IMR-90 (cell line): ENCODE results near the gene COPS2. TPM values are rescaled to one million over a fixed set of nuclear protein-coding genes. Genes with fewer than 3 reads are reported as not detected.
A peak's percentile ranks its signal among the peaks of the same experiment; 100 is the strongest.

Experiments used
- ATAC-seq: fragments of 200-7000 bp; cut with Tn5 transposase; 2 replicates; pipeline ENCODE4 v1.9.1; 2020; ENCODE audit warnings: low read depth, mild to moderate bottlenecking, moderate library complexity
- BruUV-seq: library from RNA; stranded (reverse); fragments of 400-500 nt; replicated peaks from 2 replicates; lab custom pipeline; 2021; lab: Mats Ljungman, UMichigan
- CTCF ChIA-PET: fragments of 300-600 bp; formaldehyde crosslinking; extraction: SDS; loops from one replicate; lab custom pipeline; 2021; ENCODE audit warnings: antibody characterized with exemption; lab: Yijun Ruan, JAX
- POLR2A ChIA-PET: fragments of 300-600 bp; sonication (Branson Sonifier 250); formaldehyde crosslinking; loops from one replicate; lab custom pipeline; 2022; ENCODE audit warnings: antibody characterized with exemption; ENCODE audit not compliant: unreplicated experiment; lab: Charles Lee
- DNase-seq: peaks from one replicate; pipeline ENCODE4 v3.0.0; 2013
- H2AFZ ChIP-seq: replicated peaks from 2 replicates; pipeline ENCODE3; 2013; ENCODE audit warnings: low read length, mild to moderate bottlenecking; ENCODE audit not compliant: poor library complexity
- H2AK5ac ChIP-seq: 2 replicates; pipeline ENCODE4 v1.6.1; 2013; ENCODE audit warnings: low read depth, low read length, inconsistent platforms
- H2AK9ac ChIP-seq: replicated peaks from 2 replicates; pipeline ENCODE3; 2013; ENCODE audit warnings: mild to moderate bottlenecking, low read depth, low read length, moderate library complexity; ENCODE audit not compliant: poor library complexity
- H2BK120ac ChIP-seq: 2 replicates; pipeline ENCODE4 v1.6.1; 2013; ENCODE audit warnings: low read depth, low read length, inconsistent platforms
- H2BK15ac ChIP-seq: 3 replicates; pipeline ENCODE4 v1.6.1; 2013; ENCODE audit warnings: low read depth, low read length, inconsistent platforms
- H2BK20ac ChIP-seq: 2 replicates; pipeline ENCODE4 v1.6.1; 2013; ENCODE audit warnings: low read depth, mild to moderate bottlenecking, inconsistent platforms, low read length, moderate library complexity
- H2BK5ac ChIP-seq: 2 replicates; pipeline ENCODE4 v1.6.1; 2013; ENCODE audit warnings: mild to moderate bottlenecking, low read depth, low read length, inconsistent platforms; ENCODE audit not compliant: poor library complexity, severe bottlenecking
- H3K14ac ChIP-seq: replicated peaks from 2 replicates; pipeline ENCODE4 v1.6.1; 2013; ENCODE audit warnings: low read depth, low read length, inconsistent platforms
- H3K18ac ChIP-seq: 2 replicates; pipeline ENCODE4 v1.6.1; 2013; ENCODE audit warnings: low read depth, low read length, control low read depth
- H3K23ac ChIP-seq: 2 replicates; pipeline ENCODE4 v1.6.1; 2013; ENCODE audit warnings: low read depth, low read length, inconsistent platforms
- H3K27ac ChIP-seq: 2 replicates; pipeline ENCODE4 v1.5.1; 2013; ENCODE audit warnings: mild to moderate bottlenecking, control low read depth, low read length; ENCODE audit not compliant: insufficient read depth
- H3K27me3 ChIP-seq: 2 replicates; pipeline ENCODE4 v1.6.1; 2013; ENCODE audit warnings: low read length; ENCODE audit not compliant: control insufficient read depth, insufficient read depth
- H3K36me3 ChIP-seq: 2 replicates; pipeline ENCODE4 v1.6.1; 2013; ENCODE audit warnings: low read length, mixed read lengths; ENCODE audit not compliant: control insufficient read depth, insufficient read depth
- H3K4ac ChIP-seq: 2 replicates; pipeline ENCODE4 v1.6.1; 2013; ENCODE audit warnings: low read depth, low read length, inconsistent platforms
- H3K4me1 ChIP-seq: 2 replicates; pipeline ENCODE4 v1.6.1; 2013; ENCODE audit warnings: low read length, mixed read lengths; ENCODE audit not compliant: control insufficient read depth, insufficient read depth
- H3K4me2 ChIP-seq: 2 replicates; pipeline ENCODE4 v1.6.1; 2013; ENCODE audit warnings: low read depth, mild to moderate bottlenecking, control low read depth, low read length, moderate library complexity
- H3K4me3 ChIP-seq: 2 replicates; pipeline ENCODE4 v1.5.1; 2013; ENCODE audit warnings: low read depth, mild to moderate bottlenecking, control low read depth, low read length, moderate library complexity; ENCODE audit not compliant: insufficient read depth
- H3K56ac ChIP-seq: 2 replicates; pipeline ENCODE4 v1.6.1; 2013; ENCODE audit warnings: low read length, inconsistent platforms; ENCODE audit not compliant: insufficient read depth; ENCODE audit errors: extremely low read depth
- H3K79me1 ChIP-seq, 2 experiments: 2 replicates each; pipeline ENCODE4 v1.6.1; 2013; ENCODE audit warnings: low read length in 2 of 2, inconsistent platforms in 1 of 2, low read depth in 1 of 2
- H3K9ac ChIP-seq: 2 replicates; pipeline ENCODE4 v1.6.1; 2013; ENCODE audit warnings: low read depth, low read length, control low read depth
- H3K9me1 ChIP-seq: 2 replicates; pipeline ENCODE4 v1.6.1; 2013; ENCODE audit warnings: low read length, inconsistent platforms; ENCODE audit not compliant: insufficient read depth
- H3K9me3 ChIP-seq: 2 replicates; pipeline ENCODE4 v1.6.1; 2013; ENCODE audit warnings: low read length; ENCODE audit not compliant: control insufficient read depth, insufficient read depth
- H4K20me1 ChIP-seq: 2 replicates; pipeline ENCODE4 v1.6.1; 2013; ENCODE audit warnings: low read length, inconsistent platforms; ENCODE audit not compliant: insufficient read depth
- H4K5ac ChIP-seq: 2 replicates; pipeline ENCODE4 v1.6.1; 2013; ENCODE audit warnings: mild to moderate bottlenecking, low read depth, low read length, control low read depth
- H4K8ac ChIP-seq, 2 experiments: 2 replicates each; pipeline ENCODE4 v1.6.1; 2013; ENCODE audit warnings: low read depth in 2 of 2, low read length in 2 of 2, control low read depth in 1 of 2, inconsistent platforms in 1 of 2
- H4K91ac ChIP-seq: 2 replicates; pipeline ENCODE4 v1.6.1; 2013; ENCODE audit warnings: low read depth, low read length, inconsistent platforms; ENCODE audit not compliant: insufficient read depth
- CEBPB ChIP-seq: IDR thresholded peaks from 2 replicates; pipeline ENCODE4 v1.6.1; 2012; ENCODE audit warnings: low read depth, low read length, improper control_type of control experiment
- CHD1 ChIP-seq: IDR thresholded peaks from 2 replicates; pipeline ENCODE4 v1.6.1; 2012; ENCODE audit warnings: low read depth, low read length, improper control_type of control experiment
- RAD21 ChIP-seq: IDR thresholded peaks from 2 replicates; pipeline ENCODE4 v1.6.1; 2012; ENCODE audit warnings: low read length, improper control_type of control experiment
- RCOR1 ChIP-seq: IDR thresholded peaks from 2 replicates; pipeline ENCODE4 v1.6.1; 2012; ENCODE audit warnings: mild to moderate bottlenecking, low read length, improper control_type of control experiment; ENCODE audit not compliant: insufficient replicate concordance
- WGBS, 2 experiments: methylation state at CpG; one replicate each; pipeline versions ENCODE4 v1.1.5 to v1.1.7; 2013; ENCODE audit warnings: missing lambda C conversion rate in 2 of 2; ENCODE audit not compliant: insufficient read length in 1 of 2; ENCODE audit errors: extremely low coverage in 2 of 2; 5-methylcytosine and 5-hydroxymethylcytosine counted together
- dilution Hi-C: fragments of 300-500 bp; cut with HindIII; formaldehyde crosslinking; loops from one replicate; pipeline ENCODE4 v1.14.3; 2018; ENCODE audit warnings: low sequenced_read_pairs; ENCODE audit not compliant: unreplicated experiment
- in situ Hi-C: fragments of 300-500 bp; cut with MboI; formaldehyde crosslinking; loops from 3 replicates; pipeline ENCODE4 v1.14.3; 2019; ENCODE audit warnings: low sequenced_read_pairs, inconsistent platforms, mixed read lengths
- intact Hi-C: fragments of 100-400 bp; cut with micrococcal nuclease; formaldehyde crosslinking; loops from 2 replicates; pipeline ENCODE4 v1.10.0; 2022
- polyA plus RNA-seq, 3 experiments: library from polyadenylated mRNA; depleted of rRNA; stranded (reverse); fragments of >200 nt; gene quantifications; 2 replicates each; pipeline ENCODE4 v1.2.3, GENCODE V29; 2012; ENCODE audit warnings: low replicate concordance in 1 of 3
- total RNA-seq: library from RNA; depleted of rRNA; stranded (reverse); fragments of >200 nt; gene quantifications from 2 replicates; pipeline ENCODE4 v1.2.3, GENCODE V29; 2012
- TF ChIP-seq, protein P1 (sequence below): conservative IDR thresholded peaks from 2 replicates; pipeline ENCODE4 v1.5.1; 2012; ENCODE audit warnings: mild to moderate bottlenecking, low read depth, low read length, improper control_type of control experiment

COPS2 gene
- total and polyA plus RNA-seq, 2 of the 4 experiments (the other 2 are of a cell fraction): 54.6 to 75.6 TPM

DNA sequence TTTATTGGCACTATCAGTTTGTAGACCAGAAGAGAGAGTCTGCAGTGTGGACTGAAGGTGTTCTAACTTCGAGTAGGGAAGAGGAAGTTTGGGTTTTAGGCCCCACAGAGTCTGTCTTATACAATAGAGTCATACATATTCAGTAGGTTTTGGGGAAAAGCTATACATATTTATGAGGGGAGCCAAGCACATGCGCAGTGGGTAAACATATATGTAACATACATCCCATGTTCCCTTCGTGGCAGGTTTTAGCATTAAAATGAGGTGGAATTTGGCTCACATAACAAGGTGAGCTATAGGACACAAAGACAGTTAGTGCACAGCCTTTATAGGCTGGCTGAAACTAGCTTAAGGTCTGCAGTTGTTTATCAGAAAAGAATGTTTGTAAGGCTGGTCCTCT is 19.5 kb upstream of the COPS2 start:
- Histone ChIP-seq H3K36me3 (0 out of 2 replicates have a peak, but pooled peaks cover 1% of the 10 kb centered on the region), H3K4me1 (no peaks in the 10 kb centered on the region), H2AFZ (no peak overlapping the region), H3K9me3 (no peaks in the 10 kb centered on the region), H2BK5ac (no peak overlapping the region), H4K5ac (no peak overlapping the region), H2BK20ac (no peak overlapping the region), H4K91ac (no peak overlapping the region), H4K8ac (no peak overlapping the region), H3K14ac (no peak overlapping the region), H2AK9ac (no peak overlapping the region), H3K56ac (no peak overlapping the region), H3K9ac (no peak overlapping the region), H2BK120ac (no peak overlapping the region), H2AK5ac (no peak overlapping the region), H3K4me2 (no peak overlapping the region), H3K18ac (no peak overlapping the region), H3K27me3 (no peaks in the 10 kb centered on the region), H4K20me1 (no peaks in the 10 kb centered on the region), H3K4ac (no peak overlapping the region), H3K79me1 (peaks cover 19 to 63% of the 10 kb centered on the region in 2 experiments), H2BK15ac (no peak overlapping the region), H3K4me3 (no peak overlapping the region), H3K9me1 (0 out of 2 replicates have a peak, but pooled peaks cover 3% of the 10 kb centered on the region), H3K27ac (no peak overlapping the region), H3K23ac (no peak overlapping the region)
- DNase-seq (no peak), ATAC-seq (peak; percentile 44; the same call in 1 of the 2 replicates)
- no peak for TF ChIP-seq RAD21
- no peak for TF ChIP-seq CHD1
- TF ChIP-seq, protein P1, sequence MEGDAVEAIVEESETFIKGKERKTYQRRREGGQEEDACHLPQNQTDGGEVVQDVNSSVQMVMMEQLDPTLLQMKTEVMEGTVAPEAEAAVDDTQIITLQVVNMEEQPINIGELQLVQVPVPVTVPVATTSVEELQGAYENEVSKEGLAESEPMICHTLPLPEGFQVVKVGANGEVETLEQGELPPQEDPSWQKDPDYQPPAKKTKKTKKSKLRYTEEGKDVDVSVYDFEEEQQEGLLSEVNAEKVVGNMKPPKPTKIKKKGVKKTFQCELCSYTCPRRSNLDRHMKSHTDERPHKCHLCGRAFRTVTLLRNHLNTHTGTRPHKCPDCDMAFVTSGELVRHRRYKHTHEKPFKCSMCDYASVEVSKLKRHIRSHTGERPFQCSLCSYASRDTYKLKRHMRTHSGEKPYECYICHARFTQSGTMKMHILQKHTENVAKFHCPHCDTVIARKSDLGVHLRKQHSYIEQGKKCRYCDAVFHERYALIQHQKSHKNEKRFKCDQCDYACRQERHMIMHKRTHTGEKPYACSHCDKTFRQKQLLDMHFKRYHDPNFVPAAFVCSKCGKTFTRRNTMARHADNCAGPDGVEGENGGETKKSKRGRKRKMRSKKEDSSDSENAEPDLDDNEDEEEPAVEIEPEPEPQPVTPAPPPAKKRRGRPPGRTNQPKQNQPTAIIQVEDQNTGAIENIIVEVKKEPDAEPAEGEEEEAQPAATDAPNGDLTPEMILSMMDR: no peak
- no peak for TF ChIP-seq RCOR1
- no peak for TF ChIP-seq CEBPB
- no CpG with 5 or more reads among the region's 3 CpGs for WGBS, 2 experiments
- dilution Hi-C loops (no loop called here), intact Hi-C loops (no loop called here), in situ Hi-C loops (no loop called here)
- ChIA-PET CTCF (no interaction called here), POLR2A (no interaction called here)
- BruUV-seq: no TSS peak
